GM19452 (cell line): ENCODE results near the gene FANCI.

ENCODE experiments used
- ATAC-seq: cut with Tn5 transposase; IDR thresholded peaks from one replicate; pipeline ENCODE4 v1.9.1; 2021; ENCODE audit not compliant: unreplicated experiment

The FANCI gene

DNA sequence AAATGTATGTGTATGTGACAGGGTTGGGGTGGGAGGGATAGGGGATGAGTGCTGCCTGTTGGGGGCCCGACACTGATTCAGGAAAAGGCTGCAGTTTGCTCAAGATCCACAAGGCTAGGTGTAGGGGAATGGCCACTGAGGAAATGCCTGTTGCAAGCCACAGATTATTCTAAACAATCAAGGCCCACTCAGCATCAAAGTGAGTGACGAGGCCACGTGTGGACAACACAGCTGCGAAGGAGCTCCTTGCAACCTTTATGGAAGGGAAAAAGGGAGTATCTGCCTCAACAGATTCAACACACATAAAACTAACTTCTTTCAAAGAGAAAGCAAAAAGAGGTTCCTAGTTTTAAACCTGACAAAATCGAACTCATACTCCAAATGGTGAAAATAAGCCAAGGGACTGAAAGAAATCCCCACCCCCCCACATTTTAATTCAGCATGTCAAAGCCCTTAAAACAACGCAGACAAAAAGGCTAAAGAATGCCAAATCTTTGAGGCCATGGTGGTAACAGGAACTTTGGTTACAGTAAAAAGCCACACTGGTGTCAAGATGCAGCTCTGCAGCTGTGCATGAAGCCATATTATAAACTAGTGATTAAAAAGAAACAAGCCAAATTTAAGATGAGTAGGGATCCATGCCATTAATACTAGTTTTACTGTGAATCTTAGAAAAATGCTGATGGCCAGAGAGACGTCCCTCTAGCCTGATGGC, 87.3 kb downstream of the FANCI start:
- ATAC-seq, result no peak

DNA sequence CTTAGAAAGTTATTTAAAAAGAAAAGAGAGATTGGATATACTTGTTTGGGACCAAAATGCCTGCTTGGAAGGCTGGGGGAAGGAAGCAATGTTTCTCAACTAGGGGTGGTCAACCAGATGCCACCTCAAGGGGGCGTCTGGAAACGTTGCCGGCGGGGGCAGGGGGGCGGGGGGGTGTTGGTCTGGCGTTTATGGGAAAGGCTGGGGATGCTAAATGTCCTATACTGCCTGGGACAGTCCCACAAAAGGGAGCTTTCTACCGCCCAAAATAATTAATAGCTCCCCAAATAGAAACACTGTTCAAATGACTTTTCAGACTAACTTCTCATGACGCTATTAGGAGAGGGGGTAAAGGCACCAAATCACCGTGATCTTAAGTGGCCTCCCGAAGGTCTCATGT, 88.7 kb downstream of the FANCI start:
- ATAC-seq, result no peak

DNA sequence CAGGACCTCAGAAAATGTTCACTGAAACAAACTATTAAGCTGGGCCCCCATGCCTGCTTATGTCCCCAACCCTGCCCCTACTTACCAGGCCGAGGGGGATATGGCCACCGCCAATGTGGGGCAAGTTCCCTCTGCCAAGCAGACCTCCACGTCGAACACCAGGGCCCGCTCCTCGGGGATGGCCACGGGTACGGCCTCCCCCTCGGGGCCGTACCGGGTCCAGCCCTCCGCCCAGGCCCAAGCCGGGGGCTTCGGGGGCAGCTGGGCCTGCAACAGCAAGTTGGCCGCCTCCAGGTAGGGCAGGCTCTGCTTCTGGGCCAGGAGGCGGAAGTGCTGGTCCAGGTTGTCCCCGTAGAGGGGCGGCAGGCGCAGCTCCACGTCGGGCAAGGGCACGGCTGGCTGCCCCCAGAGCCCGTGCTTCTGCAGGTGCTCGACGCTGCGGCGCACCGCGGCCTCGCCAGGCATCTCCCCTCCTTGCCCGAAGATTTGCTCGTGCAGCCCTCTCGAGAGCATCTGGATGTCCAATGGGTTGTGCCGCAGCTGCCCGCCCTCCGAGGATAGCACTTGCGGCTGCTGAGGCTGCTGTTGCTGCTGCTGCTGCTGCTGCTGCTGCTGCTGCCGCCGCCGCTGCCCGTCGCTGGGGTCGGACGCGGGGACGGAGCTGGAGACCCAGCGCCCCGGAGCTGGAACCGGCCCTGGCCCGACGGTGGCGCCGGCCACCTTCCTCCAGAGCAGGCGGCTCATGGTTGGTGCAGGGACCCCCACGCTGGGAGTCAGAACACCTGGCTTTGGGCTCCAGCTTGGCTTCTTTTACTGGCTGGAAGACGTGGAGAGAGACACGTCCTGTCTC, 89.5 kb downstream of the FANCI start:
- ATAC-seq, result no peak

DNA sequence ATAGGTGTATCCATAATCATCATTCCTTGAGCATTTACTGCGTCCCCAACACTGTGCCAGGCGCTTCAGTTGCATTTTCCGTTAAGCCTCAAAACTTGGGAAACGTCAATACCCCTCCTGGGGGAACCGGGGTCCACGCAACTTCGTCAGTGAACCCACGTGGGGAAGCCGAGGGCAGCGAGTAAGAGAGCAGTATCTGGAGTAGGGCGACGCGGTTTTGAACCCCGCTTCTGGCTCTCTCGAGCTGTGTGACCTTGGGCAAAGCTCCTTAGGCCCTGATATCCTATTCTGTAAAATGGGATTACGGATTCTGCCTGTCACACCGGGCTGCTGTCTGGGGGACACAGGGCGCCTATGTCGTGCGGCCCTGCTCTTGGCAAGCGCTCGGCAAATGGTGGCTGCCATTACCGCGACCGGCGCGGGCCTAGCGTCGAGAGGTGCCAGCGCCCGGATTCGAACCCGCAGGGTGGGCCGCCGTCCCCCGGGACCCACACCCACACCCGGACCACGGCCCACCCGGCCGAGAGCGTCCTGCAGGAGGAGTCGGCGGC, 90.3 kb downstream of the FANCI start:
- ATAC-seq, result no peak

DNA sequence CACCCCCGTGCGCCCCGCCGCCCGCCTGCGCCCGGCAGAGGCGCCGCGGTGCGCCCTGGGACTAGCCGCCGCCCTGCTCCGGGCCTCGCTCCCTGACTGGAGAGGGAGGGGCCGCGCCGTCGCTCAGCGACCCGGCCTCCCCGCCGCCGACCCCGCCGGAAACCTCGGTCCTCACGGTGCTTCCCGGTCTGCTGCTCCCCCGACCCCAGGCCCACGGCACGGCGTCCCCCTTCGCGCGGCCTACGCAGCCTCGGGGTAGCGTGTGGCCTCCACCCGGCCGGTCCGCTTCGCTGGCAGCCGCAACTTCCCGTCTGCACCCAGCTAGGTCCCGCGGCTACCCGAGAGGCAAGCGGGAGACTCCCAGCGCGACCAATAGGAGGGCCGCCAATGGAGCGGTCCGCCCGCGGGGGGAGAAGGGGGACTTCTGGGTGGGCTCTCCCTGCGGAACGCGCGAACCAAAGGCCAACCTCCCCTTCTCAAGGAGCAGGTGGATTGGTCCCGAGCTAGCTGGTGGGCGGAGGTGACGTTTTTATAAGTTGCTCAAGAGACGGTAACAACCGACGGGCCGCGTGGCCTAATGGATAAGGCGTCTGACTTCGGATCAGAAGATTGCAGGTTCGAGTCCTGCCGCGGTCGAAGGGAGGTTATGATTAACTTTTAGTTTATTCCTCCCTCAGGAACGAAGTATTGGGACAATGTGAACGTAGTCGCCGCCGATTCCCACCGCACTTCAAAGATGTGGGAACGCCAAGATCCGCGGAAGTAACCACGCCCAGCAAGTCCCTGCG, 90.9 kb downstream of the FANCI start, which contains the start of gene POLG:
Gene POLG, minus strand, starts transcription at position 315 of the 788 bp plus-strand sequence. CDS start 1,070 bp downstream, outside the sequence.
- ATAC-seq, result peak; percentile 88

DNA sequence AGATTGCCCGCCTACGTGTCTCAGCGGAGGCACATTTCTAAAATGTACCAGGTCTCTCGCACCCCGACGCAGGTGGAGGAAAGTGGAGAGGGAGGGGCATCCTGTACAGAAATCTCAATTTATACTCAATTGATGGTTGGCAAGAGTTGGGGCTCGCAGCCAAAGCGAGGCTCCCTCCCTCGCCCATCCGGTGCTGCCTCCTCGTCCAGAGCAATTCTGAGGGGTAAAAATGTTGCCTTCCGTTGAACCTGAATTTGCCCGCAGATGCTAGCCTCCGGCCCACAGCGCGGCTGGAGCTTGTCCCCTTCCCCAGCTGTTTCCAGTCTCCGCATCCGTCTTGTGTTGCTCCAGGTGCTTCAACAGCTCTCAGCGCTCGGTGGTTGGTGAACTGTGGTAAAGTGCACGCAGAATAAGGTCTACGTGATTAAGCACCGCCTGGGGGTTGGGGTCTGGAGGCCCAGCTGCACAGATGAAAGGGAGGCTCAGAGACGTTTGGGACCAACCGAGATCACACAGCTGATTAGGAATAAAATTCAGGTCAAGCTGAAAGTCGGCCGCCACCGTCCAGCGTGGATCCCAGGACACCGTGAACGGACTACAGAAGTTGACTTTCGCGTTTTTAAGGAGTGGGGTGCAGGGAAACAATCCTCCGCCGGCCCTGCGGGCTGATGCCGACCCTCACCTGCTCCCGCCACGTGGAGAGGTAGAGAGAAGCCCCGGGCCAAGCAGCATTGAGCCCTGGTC, 91.7 kb downstream of the FANCI start:
- no peak for ATAC-seq

DNA sequence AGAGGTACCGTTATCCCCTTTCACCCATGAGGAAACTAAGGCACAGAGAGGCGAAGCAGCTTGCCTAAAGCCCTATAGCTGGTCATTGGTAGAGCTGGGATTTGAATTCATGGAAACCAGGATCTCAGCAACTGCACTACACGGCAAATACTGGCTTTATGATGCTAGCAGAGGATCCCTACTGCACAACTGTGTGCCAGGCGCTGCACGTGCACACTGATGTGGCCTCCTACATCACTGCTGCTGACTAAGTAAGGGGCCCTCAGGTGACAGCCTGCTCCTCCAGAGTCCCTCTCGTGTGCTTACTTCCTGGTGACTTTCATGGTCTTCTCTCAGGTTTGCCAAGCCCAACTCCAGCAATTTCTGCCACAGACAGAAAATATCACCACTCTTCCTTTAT, 94.3 kb downstream of the FANCI start:
- no peak for ATAC-seq

DNA sequence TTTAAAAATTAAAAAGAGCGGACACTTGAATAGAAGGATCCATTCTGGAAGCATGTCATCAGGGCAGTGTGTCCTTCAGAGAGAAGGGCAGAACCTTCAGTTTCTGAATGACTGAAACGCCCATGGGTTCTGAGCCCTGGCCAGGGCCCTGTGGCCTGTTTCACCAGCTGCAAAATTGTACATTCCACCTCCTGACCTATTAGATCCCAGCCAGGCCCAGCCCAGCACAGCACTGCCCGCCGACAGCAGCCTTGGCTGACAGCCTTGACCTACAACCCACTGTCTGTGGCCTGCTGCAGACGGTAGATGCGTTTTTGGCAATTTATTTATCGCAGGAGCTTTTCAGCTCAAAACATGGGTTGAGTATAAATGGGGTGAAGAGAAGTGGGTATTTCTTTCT, 96.8 kb downstream of the FANCI start:
- ATAC-seq, result no peak

DNA sequence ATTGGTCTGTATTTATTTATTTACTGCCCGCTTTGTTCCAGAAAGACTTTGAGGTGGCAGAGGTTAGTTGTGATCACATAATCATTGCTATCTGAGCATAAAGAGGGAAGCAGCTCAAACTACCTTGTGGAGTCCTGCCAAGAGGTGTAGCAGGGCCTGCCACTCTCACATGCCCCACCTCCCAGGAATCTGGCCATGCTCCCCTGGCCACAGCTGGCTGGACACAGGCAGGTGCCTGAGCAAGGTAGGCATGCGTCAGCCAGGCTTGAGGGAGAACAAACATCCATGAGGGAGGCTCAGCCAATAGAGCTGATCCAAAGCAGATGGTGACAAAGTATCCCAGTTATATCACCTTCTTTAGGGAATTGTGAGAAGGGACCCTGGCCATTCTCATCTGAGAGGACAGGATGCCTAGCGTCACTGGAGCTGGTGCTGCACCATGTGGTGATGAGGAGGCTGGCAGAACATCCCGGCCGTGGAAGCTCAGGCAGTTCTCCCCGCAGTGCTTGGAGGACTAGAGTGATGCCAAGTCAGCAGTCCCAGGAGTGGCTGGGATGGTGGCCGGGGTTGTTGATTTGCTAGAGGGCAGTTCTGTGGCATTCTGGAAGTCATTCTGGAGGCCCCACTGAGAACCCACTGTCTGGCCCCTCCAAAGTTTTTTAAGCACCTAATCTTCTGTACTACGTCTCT, 97.7 kb downstream of the FANCI start:
- ATAC-seq, result no peak

DNA sequence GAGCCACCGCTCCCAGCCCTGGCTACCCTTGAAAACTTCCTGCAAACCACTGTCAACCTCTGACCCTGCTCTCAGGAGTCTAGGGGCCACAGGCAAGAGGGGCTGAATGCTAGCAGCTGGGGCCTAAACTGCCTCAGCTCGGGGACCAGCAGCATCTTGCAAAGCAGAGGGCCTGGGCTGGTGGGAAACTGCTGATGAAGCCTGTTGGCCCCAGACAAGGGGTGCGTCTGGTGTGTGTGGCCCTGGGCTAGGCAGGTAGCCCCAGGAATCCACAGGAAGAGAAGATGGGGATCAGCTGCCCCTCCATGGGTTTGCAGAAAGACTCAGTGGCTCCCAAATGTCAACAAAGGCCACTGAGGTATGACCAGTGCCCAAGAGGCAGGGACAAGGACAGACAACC, 99.1 kb downstream of the FANCI start:
- ATAC-seq, result no peak

DNA sequence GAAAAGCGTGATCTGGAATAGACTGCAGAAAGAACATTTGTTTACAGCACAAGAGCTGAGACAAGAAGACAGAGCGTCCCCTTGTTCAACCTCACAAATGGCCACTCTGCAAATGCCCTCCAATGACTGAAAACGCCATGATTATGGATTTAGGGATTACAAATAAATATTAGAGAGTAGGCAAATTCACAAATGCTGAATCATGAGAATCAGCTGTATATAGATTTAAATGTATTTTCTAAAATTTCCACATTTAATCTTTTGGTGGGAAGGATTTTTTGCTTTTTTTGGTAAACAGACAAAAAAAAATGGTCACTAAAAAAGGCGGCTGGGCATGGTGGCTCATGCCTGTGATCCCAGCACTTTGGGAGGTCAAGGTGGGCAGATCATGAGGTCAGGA, 101.5 kb downstream of the FANCI start:
- no peak for ATAC-seq

DNA sequence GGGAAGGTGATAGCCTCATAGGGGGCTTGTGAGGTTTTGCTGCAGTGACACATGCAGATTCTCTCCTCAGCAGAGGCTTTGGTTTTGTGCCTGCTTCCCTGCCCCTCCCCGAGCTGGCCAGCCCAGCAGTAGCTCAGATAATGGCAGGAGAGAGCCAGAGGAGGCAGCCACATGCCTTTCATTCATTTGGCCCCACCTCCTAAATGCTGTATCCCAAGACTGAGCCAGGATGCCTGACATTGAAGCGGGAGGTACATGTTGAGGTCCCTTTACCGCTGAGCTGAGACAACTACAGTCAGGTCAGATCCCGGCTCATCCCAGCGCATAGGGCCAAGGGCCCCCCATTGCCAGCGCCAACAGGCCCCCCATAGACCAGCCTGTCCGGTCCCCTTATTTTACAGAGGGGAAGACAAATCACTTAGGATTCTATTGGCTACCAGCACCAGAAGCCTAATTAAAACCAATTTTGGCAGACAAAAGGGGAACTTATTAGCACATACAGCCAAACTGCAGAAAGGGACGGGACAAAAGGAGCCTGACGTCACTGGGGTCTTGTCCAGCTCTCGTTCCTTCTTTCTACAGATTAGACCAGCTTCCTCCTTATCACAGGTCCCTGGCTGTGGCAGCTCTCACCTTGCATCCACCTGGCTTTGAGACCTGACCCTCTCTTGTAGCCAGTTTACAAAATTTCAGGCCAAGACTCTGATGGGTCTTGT, 102.9 kb downstream of the FANCI start:
- ATAC-seq, result no peak

DNA sequence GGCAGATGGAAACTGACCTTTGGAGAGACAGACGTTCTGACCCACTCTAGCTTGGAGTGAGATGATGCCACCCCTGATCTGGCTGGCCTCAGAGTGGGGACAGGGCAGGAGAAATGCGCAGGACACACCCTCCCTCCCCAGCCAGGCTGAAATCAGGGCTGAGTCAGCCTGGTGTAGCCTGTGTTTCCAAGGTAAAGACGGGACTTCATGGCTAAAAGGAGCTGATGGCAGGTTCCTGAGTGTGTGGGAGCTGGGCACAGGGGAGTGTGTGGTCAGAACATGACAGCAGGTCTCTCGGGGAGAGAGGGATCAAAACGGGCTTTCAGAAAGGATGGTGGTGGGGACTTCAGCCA, 105.4 kb downstream of the FANCI start:
- no peak for ATAC-seq

DNA sequence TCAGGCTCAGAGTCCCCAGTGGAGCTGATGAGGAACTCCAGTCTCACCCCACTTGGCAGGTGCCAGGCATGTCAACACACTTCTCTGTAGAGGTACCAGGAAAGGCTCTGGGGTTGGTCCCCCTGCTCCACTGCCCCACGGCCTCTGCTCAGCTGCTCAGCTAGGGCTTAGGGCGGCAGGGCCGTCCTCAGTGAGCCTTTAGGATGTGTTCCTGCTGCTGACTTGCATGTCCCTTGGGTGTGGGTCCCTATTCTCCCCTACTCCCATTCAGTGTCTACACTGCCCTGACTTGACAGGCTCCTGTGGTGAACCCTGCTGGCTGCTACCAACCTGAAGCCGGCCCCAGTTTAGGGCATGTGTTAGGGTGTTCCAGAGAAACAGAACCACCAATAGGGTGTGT, 108.7 kb downstream of the FANCI start:
- ATAC-seq, result no peak

DNA sequence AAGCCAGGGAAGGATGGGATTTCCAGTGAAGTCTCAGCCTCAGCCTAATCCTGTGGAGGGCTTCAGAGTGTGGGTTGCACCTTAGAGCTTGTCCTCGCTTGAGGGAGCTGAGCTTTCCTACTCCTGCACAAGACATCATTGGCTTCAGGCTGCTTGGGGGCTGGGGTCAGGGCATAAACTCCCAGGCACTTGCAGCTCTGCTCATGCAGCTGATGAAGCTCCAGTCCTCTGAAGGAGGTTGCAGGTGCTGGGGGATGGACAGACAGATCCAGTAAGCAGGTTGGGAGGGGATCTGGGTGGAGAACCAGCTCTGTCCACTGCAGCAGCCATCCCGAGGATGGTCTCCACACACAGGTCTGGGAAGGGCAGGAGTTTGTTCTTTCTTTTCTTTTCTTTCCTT, 110.2 kb downstream of the FANCI start:
- ATAC-seq, result no peak

DNA sequence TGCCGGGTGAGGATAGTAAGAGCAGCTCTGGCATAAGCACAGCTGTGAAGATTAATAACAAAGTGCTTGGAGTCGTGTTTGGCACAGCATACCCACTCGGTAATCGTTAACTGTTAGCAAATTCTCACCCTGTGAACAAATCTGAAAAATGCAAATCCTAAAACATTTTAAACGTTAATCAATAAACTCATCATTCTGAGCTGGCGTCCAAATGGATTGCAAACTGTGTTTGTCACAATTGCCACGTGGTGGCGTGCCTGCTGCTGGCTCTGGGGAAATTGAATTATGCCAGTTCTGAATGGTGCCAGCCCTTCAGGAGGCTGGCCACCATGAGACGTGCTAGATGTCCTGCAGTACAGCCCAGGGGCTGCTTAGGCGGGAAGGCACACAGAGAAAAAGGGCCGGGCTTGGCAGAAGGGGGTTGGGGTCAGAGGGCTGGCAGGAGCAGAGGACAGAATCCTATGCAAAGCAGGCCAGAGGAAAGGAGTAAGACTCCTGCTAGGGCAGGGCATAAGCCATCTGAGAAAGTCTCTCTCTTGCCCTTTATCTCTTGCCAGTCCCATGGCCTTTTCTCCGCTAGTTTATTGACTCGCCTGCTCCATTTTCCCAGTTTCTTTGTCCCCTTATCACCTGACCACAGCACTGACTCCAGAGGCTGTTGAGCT, 113.0 kb downstream of the FANCI start:
- no peak for ATAC-seq

DNA sequence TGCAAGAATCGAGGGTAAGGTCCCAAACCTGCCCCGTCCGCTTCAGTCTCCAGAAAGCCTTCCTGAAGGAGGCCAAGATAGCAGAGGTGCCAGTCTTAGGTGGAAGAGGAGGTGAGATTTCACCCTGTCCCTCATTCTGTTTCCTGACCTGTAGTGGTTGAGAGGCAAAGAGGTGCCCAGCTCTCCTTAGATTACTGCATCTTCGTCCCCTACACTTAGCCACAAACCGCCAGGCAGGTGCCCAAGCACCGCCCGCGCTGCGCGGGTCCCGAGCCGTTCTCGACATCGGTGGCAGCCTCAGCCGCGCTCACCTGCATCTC, 114.6 kb downstream of the FANCI start:
- ATAC-seq, result peak; percentile 6

DNA sequence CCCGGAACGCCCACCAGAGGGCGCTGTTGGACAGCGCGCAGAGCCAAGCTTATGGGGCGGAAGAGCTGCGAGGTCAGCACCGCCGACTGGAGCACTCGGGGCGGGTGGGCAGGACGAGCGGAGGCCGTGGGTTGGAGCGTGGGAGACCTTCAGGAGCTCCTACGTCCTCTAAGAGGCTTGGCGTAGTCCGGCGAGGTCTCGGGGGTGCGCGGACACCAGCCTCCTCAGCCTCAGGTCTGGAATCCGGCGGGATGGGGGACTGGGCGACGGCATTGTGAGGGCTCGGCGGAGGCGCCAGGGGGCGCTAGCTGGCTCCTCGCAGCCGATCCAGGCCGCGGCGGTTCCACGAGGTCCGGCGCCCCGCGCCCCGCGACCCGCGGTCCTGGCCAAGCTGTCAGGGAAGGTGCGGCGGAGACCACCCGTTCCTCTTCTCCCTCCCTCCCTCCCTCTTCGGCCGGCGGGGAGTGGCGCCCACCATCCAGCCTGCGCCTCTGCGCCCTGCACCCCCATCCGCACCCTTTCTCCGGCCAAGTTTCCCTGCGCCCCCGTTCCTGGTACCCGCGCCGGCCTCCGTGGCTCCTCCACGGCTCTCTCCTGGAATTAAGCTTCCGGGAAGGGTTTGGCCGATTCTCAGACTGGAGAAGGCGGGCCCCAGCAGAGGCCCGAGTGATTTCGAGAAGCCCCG, 115.1 kb downstream of the FANCI start:
- peak; percentile 79 for ATAC-seq
